Measurements from ENCODE around the gene NECTIN2.

DNA sequence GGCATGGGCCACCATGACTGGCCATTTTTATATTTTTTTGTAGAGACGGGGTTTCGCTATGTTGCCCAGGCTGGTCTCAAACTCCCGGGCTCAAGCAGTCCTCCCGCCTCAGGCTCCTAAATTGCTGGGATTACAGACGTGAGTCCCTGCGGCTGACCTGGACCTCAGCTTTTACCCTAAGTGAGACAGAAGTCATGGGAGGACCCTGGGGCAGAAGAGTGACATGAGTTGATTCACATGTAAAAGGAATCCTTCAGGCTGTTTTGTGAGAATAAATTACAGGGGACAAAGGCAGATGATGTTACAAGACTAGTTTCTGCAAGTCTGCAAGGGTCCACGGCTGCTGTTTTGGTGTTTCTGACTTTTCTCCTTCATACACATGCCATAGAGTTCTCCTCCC, 39.8 kb upstream of the NECTIN2 start:
- TF ChIP-seq EZH2 (IDR thresholded peaks at IDR 0.05): no peak
- no peak for TF ChIP-seq POLR2AphosphoS5 (IDR thresholded peaks at IDR 0.05; ENCODE audit: borderline replicate concordance, low read depth, low read length)
- no peak for TF ChIP-seq FOXP2 (optimal IDR thresholded peaks at IDR 0.05; ENCODE audit: control extremely low read depth, extremely low read length, insufficient read depth)

Data from SK-N-MC (cell line).